MM.1S (cell line): ENCODE results near the gene NDUFAF5.
A peak's percentile ranks its signal among the peaks of the same experiment; 100 is the strongest.

Experiments used
- DNase-seq: peaks from one replicate; pipeline ENCODE4 v3.0.0-alpha.2; 2015
- H2AFZ ChIP-seq: fragments of 300-600 bp; sonication (generic); 2 replicates; pipeline ENCODE4 v1.6.0; 2016; ENCODE audit warnings: antibody characterized with exemption, low read length
- H3F3A ChIP-seq: fragments of 300-600 bp; sonication (generic); 2 replicates; pipeline ENCODE4 v1.6.1; 2016; ENCODE audit warnings: mild to moderate bottlenecking, antibody characterized with exemption, low read length, moderate library complexity, mixed read lengths; ENCODE audit not compliant: insufficient read depth
- H3K27ac ChIP-seq: fragments of 300-600 bp; sonication (generic); 2 replicates; pipeline ENCODE4 v1.5.1; 2016; ENCODE audit warnings: mild to moderate bottlenecking, low read length
- H3K27me3 ChIP-seq: fragments of 300-600 bp; sonication (generic); replicated peaks from 2 replicates; pipeline ENCODE4 v1.6.0; 2016; ENCODE audit warnings: low read length; ENCODE audit not compliant: insufficient read depth
- H3K36me3 ChIP-seq: fragments of 300-600 bp; sonication (generic); replicated peaks from 2 replicates; pipeline ENCODE4 v1.6.1; 2016; ENCODE audit warnings: mild to moderate bottlenecking, low read length, mixed read lengths; ENCODE audit not compliant: insufficient read depth
- H3K4me1 ChIP-seq: fragments of 300-600 bp; sonication (generic); 2 replicates; pipeline ENCODE4 v1.6.1; 2016; ENCODE audit warnings: low read length, mixed read lengths
- H3K4me2 ChIP-seq: fragments of 300-600 bp; sonication (generic); 2 replicates; pipeline ENCODE4 v1.6.0; 2016; ENCODE audit warnings: low read depth, low read length
- H3K4me3 ChIP-seq: fragments of 300-600 bp; sonication (generic); 2 replicates; pipeline ENCODE4 v1.5.1; 2016; ENCODE audit warnings: low read length, mixed read lengths
- H3K79me2 ChIP-seq: fragments of 300-600 bp; sonication (generic); 2 replicates; pipeline ENCODE4 v1.6.1; 2016; ENCODE audit warnings: mixed run types, low read length, mixed read lengths
- H3K9ac ChIP-seq: fragments of 300-600 bp; sonication (generic); 2 replicates; pipeline ENCODE4 v1.6.1; 2016; ENCODE audit warnings: low read length, mixed read lengths
- H3K9me2 ChIP-seq: fragments of 300-600 bp; sonication (generic); replicated peaks from 2 replicates; pipeline ENCODE4 v1.6.1; 2016; ENCODE audit warnings: mild to moderate bottlenecking, low read length, mixed read lengths; ENCODE audit not compliant: insufficient read depth
- H3K9me3 ChIP-seq: fragments of 300-600 bp; sonication (generic); replicated peaks from 2 replicates; pipeline ENCODE4 v1.6.1; 2016; ENCODE audit warnings: mild to moderate bottlenecking, low read length, mixed read lengths; ENCODE audit not compliant: insufficient read depth
- H4K20me1 ChIP-seq: fragments of 300-600 bp; sonication (generic); 2 replicates; pipeline ENCODE4 v1.6.1; 2016; ENCODE audit warnings: mild to moderate bottlenecking, low read length, moderate library complexity, mixed read lengths; ENCODE audit not compliant: insufficient read depth
- EZH2 ChIP-seq: fragments of 300-600 bp; sonication (generic); optimal IDR thresholded peaks from 2 replicates; pipeline ENCODE3; 2017; ENCODE audit warnings: low read depth, mild to moderate bottlenecking, antibody characterized with exemption, low read length, mixed read lengths
- EZH2phosphoT487 ChIP-seq: fragments of 300-600 bp; sonication (generic); IDR thresholded peaks from 2 replicates; pipeline ENCODE4 v1.6.1; 2018; ENCODE audit warnings: antibody characterized with exemption, low read length
- TF ChIP-seq, protein P1 (sequence below): fragments of 300-600 bp; sonication (generic); IDR thresholded peaks from 2 replicates; pipeline ENCODE4 v1.5.1; 2016; ENCODE audit warnings: antibody characterized with exemption, low read length, mixed read lengths

Gene NDUFAF5

DNA sequence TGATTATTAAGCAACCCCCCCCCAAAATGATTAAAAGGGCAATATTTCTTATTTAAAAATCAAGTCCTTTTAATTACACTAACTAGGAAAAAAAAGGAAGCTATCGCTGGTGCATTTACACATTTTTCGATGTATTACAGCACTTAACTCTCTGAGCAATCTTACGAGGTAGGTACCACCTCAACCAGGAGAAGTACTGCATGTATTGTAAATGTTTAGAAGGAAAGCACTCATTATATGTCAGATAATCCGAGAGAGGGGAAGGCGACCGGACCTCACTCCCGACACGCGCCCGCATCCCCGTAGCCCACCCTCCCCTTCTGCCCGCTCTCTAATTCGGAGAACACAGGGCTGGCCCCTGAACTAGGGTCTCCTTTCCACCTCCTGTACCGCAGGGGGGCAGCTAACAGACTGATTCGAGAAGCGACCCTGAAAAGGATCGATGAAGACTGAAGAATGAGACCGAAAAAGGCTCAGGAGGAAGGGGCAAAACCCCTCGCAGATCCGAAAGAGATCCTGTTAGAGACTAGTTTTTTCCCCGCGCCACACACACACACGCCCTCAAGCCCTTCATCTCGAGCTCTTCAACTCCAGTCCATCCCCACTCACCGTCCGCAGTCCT, 446 bp upstream of the NDUFAF5 start:
- Histone ChIP-seq H3K9me3 (no peaks in the 10 kb centered on the region), H3K4me1 (peaks cover 16% of the 10 kb centered on the region)
- TF ChIP-seq EZH2, result no peak
- TF ChIP-seq, protein P1, sequence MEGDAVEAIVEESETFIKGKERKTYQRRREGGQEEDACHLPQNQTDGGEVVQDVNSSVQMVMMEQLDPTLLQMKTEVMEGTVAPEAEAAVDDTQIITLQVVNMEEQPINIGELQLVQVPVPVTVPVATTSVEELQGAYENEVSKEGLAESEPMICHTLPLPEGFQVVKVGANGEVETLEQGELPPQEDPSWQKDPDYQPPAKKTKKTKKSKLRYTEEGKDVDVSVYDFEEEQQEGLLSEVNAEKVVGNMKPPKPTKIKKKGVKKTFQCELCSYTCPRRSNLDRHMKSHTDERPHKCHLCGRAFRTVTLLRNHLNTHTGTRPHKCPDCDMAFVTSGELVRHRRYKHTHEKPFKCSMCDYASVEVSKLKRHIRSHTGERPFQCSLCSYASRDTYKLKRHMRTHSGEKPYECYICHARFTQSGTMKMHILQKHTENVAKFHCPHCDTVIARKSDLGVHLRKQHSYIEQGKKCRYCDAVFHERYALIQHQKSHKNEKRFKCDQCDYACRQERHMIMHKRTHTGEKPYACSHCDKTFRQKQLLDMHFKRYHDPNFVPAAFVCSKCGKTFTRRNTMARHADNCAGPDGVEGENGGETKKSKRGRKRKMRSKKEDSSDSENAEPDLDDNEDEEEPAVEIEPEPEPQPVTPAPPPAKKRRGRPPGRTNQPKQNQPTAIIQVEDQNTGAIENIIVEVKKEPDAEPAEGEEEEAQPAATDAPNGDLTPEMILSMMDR, result no peak
- TF ChIP-seq EZH2phosphoT487, result no peak

GRCh38 chr20:13786143-13786828, 1.5 kb downstream of the NDUFAF5 start:
- Histone ChIP-seq H2AFZ (no peak overlapping the region), H3K4me1 (peaks cover 16% of the 10 kb centered on the region), H3K9me3 (no peaks in the 10 kb centered on the region), H3K4me2 (peak overlapping the region; percentile 77), H3K9me2 (no peaks in the 10 kb centered on the region), H3K9ac (peak overlapping the region; percentile 89; the same call in 1 of the 2 replicates), H4K20me1 (no peaks in the 10 kb centered on the region), H3K27ac (peak overlapping the region; percentile 88; the same call in 1 of the 2 replicates), H3K79me2 (peaks cover 74% of the 10 kb centered on the region), H3K4me3 (peak overlapping the region; percentile 97), H3K36me3 (peaks cover 12% of the 10 kb centered on the region; the same call in 1 of the 2 replicates), H3F3A (peaks cover 12% of the 10 kb centered on the region), H3K27me3 (no peaks in the 10 kb centered on the region)
- TF ChIP-seq EZH2phosphoT487 (no peak), EZH2 (no peak)
- TF ChIP-seq, protein P1, result no peak
- no peak for DNase-seq

More for the DNA sequence above, 446 bp upstream of the NDUFAF5 start:
- no peaks in the 10 kb centered on the region for H3K27me3 ChIP-seq
- peaks cover 7% of the 10 kb centered on the region; the same call in 1 of the 2 replicates for H3K36me3 ChIP-seq
- peak overlapping the region; percentile 88; the same call in 1 of the 2 replicates for H3K27ac ChIP-seq
- H3K4me2 ChIP-seq, result peak overlapping the region; percentile 64; the same call in 1 of the 2 replicates
- peak overlapping the region; percentile 86 for H2AFZ ChIP-seq
- peaks cover 12% of the 10 kb centered on the region for H3F3A ChIP-seq
- peaks cover 72% of the 10 kb centered on the region for H3K79me2 ChIP-seq
- peak overlapping the region; percentile 97 for H3K4me3 ChIP-seq
- DNase-seq, result no peak
- no peaks in the 10 kb centered on the region for H4K20me1 ChIP-seq
- no peaks in the 10 kb centered on the region for H3K9me2 ChIP-seq
- H3K9ac ChIP-seq, result peak overlapping the region; percentile 89

GRCh38 chr20:13788167-13788834, 3.5 kb downstream of the NDUFAF5 start:
- Histone ChIP-seq H3K27me3 (no peaks in the 10 kb centered on the region), H2AFZ (no peak overlapping the region), H3K4me1 (peaks cover 14% of the 10 kb centered on the region), H3K36me3 (peaks cover 10% of the 10 kb centered on the region; the same call in 1 of the 2 replicates), H3K4me3 (no peak overlapping the region), H3K79me2 (peaks cover 66% of the 10 kb centered on the region), H3K27ac (no peak overlapping the region), H4K20me1 (no peaks in the 10 kb centered on the region), H3F3A (peaks cover 12% of the 10 kb centered on the region), H3K9me3 (no peaks in the 10 kb centered on the region), H3K4me2 (no peak overlapping the region), H3K9me2 (no peaks in the 10 kb centered on the region), H3K9ac (no peak overlapping the region)
- TF ChIP-seq, protein P1, result peak; percentile 63
- TF ChIP-seq EZH2phosphoT487, result no peak
- peak; percentile 62 for DNase-seq
